BJ (cell line): ENCODE results near the gene MFSD1. TPM values are rescaled to one million over a fixed set of nuclear protein-coding genes. Genes with fewer than 3 reads are reported as not detected.
A peak's percentile ranks its signal among the peaks of the same experiment; 100 is the strongest.

ENCODE experiments used
- CTCF ChIA-PET: fragments of 350-600 bp; formaldehyde crosslinking; extraction: SDS; loops from one replicate; lab custom pipeline; 2021; ENCODE audit warnings: antibody characterized with exemption, inconsistent platforms; lab: Yijun Ruan, JAX
- POLR2A ChIA-PET: fragments of 300-600 bp; sonication (Branson Sonifier 250); formaldehyde crosslinking; extraction: SDS; loops from one replicate; lab custom pipeline; 2021; ENCODE audit warnings: antibody characterized with exemption; lab: Charles Lee
- DNase-seq: peaks from one replicate; pipeline ENCODE4 v3.0.0-alpha.2; 2011; ENCODE audit warnings: low read depth
- H3K27me3 ChIP-seq: 2 replicates; pipeline ENCODE4 v1.6.0; 2011; ENCODE audit warnings: low read length; ENCODE audit not compliant: control insufficient read depth, insufficient read depth
- H3K36me3 ChIP-seq: 2 replicates; pipeline ENCODE4 v1.5.1; 2011; ENCODE audit warnings: low read length; ENCODE audit not compliant: control insufficient read depth, insufficient read depth
- H3K4me3 ChIP-seq: 2 replicates; pipeline ENCODE4 v1.5.1; 2011; ENCODE audit warnings: low read depth, mild to moderate bottlenecking, control low read depth, low read length
- CTCF ChIP-seq: IDR thresholded peaks from 2 replicates; pipeline ENCODE4 v1.5.1; 2011; ENCODE audit warnings: low read depth, mild to moderate bottlenecking, control low read depth, inconsistent platforms, low read length, moderate library complexity; ENCODE audit not compliant: insufficient read depth
- polyA plus RNA-seq: library from polyadenylated mRNA; depleted of rRNA; stranded (reverse); fragments of >200 nt; gene quantifications from 2 replicates; pipeline ENCODE4 v1.2.3, GENCODE V29; 2011

MFSD1 gene
- polyA plus RNA-seq, 1 experiment, result 69.8 TPM

GRCh38 chr3:158782283-158782989 is 19.4 kb upstream of the MFSD1 start:
- Histone ChIP-seq H3K4me3 (no peak overlapping the region), H3K27me3 (no peaks in the 10 kb centered on the region), H3K36me3 (no peaks in the 10 kb centered on the region)
- DNase-seq, result no peak
- TF ChIP-seq CTCF, result no peak
- CTCF ChIA-PET, result interaction anchor here (1.3 kb wide), 1 partner anchor 123 kb away, joined by 5 read pairs; no protein-coding TSS in a partner anchor
- POLR2A ChIA-PET, result no interaction called here

- DNase-seq, result no peak
- no peak overlapping the region for H3K4me3 ChIP-seq
- CTCF ChIA-PET, result interaction anchor here (0.9 to 9.4 kb wide), 3 partner anchors 12 to 124 kb away, joined by 4 to 158 read pairs (median 5); no protein-coding TSS in a partner anchor
- no peaks in the 10 kb centered on the region for H3K36me3 ChIP-seq
- POLR2A ChIA-PET, result no interaction called here
- no peaks in the 10 kb centered on the region for H3K27me3 ChIP-seq
- TF ChIP-seq CTCF, result no peak
These were observed 18.8 kb upstream of the MFSD1 start for GRCh38 chr3:158783051-158783450.

- CTCF ChIA-PET, result interaction anchor here (1.0 to 9.4 kb wide), 3 partner anchors 18 to 127 kb away, joined by 4 to 158 read pairs (median 12); no protein-coding TSS in a partner anchor
- H3K27me3 ChIP-seq, result no peaks in the 10 kb centered on the region
- TF ChIP-seq CTCF, result no peak
These were observed 15.9 kb upstream of the MFSD1 start for GRCh38 chr3:158785972-158786371.

GRCh38 chr3:158788446-158788845 is 13.4 kb upstream of the MFSD1 start:
- Histone ChIP-seq H3K27me3 (no peaks in the 10 kb centered on the region), H3K36me3 (no peaks in the 10 kb centered on the region), H3K4me3 (no peak overlapping the region)
- ChIA-PET CTCF (interaction anchor here (1.0 to 9.4 kb wide), 18 partner anchors 11 to 255 kb away, joined by 3 to 158 read pairs (median 8); partner anchors contain the start of genes GFM1, LXN and MFSD1), POLR2A (no interaction called here)
- DNase-seq, result no peak
- TF ChIP-seq CTCF, result no peak

More at GRCh38 chr3:158785972-158786371, 15.9 kb upstream of the MFSD1 start:
- POLR2A ChIA-PET, result no interaction called here
- no peak overlapping the region for H3K4me3 ChIP-seq
- no peak for DNase-seq
- no peaks in the 10 kb centered on the region for H3K36me3 ChIP-seq

GRCh38 chr3:158789592-158789991 is 12.3 kb upstream of the MFSD1 start:
- DNase-seq, result no peak
- H3K4me3 ChIP-seq, result no peak overlapping the region
- POLR2A ChIA-PET, result no interaction called here
- peak; percentile 42 for TF ChIP-seq CTCF
- H3K36me3 ChIP-seq, result no peaks in the 10 kb centered on the region
- no peaks in the 10 kb centered on the region for H3K27me3 ChIP-seq
- CTCF ChIA-PET, result interaction anchor here (0.6 to 9.4 kb wide), 34 partner anchors 12 to 470 kb away, joined by 3 to 158 read pairs (median 4); partner anchors contain the start of genes GFM1, LXN, MFSD1 and RARRES1
